Fibroblast of peridontal ligament (primary cell): ENCODE data around the gene ASTN2.

ENCODE experiments used
- DNase-seq: peaks from one replicate; pipeline ENCODE4 v3.0.0-alpha.2; 2010; ENCODE audit errors: extremely low read depth

Gene ASTN2

DNA sequence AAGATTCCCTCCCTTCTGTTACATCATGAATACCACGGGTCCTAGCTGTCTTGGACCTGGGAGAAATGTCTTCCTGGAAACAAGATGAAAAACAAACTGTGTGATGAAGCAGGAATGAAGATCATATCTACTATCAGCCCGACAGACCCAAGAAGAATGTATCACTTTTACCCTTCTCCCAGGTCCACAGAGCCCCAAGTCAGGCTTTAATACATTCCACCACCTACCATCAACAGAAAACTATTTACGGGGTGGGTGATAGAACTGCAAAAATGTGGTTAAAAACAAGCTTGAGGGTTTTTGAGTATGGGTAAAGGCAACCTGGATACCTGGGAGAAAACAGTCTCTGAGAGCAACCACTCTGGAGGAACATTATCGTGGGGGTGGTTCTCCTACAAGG is 400.8 kb downstream of the ASTN2 start:
- no peak for DNase-seq

DNA sequence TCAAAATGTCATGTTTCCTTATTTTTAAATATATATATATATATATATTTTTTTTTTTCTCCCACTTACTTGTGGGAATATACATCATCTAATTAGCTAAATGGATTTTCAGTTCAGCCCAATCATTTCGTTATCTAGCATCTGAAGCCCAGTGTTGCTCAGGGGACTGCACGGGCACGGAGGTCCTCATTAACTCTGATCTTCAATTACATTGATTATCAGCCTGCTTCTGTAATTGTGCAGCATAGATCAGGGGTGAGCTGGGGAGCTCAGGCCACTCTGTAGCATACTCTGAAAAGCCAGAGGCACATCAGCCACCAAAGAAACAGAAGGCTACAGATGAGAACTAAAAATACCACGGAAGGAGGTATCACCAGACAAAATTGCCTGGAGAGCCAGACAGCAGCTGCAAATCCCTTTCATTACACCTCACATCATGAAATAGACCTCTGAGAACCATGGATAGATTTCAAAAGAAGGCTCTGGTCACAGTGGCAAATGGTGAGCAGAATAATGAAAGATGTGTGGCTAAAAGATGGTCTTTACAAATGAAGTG is 401.3 kb downstream of the ASTN2 start:
- DNase-seq: no peak

DNA sequence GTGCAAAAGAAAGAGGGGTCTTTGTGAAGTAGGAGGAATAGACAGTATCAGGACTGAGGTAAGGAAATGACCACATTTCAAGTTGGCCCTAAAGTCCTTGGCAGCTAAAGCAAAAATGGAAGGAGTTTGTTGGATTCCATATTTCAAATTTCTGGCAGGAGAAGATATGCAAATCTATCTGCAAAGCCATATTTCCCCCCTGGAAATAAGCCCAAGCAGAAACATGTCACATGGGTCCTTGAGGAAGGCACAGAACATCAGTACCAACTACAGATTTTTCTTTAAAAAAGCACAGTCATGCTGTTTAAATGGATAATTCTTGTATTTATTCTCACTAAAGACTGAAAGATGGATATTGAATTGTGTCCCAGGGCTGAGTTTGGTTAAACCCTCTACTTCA is 404.8 kb downstream of the ASTN2 start:
- DNase-seq: no peak

- no peak for DNase-seq
These were observed 406.0 kb downstream of the ASTN2 start for GRCh38 chr9:117008876-117009275.

DNA sequence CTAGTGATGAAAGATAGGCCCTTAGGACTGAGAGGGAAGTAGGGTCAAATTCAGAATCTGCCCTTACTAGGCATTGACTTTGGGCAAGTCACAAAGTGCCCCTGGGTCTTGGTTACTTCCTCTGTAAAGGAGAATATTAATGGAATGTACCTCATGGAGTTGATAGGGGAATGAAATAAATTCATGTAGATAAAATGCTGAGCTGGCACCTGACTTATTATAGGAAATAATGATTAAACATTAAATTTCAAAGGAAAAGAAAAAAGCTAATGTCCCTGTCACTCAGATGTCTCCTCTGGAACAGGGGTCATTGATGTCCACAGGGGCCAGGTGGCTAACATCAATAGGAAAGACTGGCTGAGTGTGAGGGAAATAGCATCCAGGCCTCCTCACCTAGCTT is 406.4 kb downstream of the ASTN2 start:
- DNase-seq: no peak

DNA sequence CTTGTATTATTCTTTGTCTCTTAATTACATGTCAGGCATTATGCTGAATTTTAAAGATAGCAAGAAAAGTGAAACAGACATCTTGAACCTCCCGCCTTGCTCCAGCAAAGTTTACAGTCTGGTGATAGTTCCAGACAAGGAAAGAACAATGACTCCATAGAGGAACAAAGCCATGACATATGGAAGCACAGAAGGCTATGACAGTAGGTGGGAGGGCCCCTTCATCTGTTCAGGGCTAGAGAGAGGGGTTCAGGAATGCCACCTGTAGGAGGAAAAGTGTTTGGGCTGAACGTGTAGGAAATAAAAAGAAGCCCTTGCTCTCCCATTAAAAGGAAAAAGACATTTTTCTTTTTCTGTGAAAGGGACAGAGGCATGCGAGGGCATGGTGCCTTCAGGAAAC is 412.2 kb downstream of the ASTN2 start:
- no peak for DNase-seq

- no peak for DNase-seq
These were observed 414.0 kb downstream of the ASTN2 start for GRCh38 chr9:117000834-117001233.

DNA sequence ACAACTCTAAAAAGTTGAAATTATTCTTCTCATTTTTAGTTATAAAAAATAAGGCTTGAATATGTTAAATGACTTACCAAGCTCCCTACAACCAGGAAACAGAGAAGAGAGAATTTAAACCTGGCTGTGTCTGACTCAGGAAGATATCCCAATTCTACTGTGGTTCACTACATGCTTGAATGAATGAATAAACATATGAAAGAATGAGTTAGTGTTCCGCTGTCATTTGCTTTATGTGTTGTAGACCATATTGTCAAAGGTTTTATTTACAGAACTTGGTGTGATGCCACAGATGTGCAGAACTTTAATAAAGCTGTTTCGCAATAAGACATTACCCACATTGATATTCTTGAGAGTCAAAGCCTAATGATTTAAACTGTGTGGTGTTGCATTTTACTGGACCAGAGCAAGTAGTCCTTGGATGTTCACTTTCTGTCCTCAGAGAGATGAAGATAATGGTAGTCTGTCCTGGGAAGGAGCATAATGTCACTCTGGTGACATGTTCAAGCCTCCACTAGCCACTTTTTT is 414.6 kb downstream of the ASTN2 start:
- no peak for DNase-seq

- no peak for DNase-seq
These were observed 416.6 kb downstream of the ASTN2 start for GRCh38 chr9:116998305-116998704.

GRCh38 chr9:116992865-116993264 is 422.0 kb downstream of the ASTN2 start:
- DNase-seq: no peak

DNA sequence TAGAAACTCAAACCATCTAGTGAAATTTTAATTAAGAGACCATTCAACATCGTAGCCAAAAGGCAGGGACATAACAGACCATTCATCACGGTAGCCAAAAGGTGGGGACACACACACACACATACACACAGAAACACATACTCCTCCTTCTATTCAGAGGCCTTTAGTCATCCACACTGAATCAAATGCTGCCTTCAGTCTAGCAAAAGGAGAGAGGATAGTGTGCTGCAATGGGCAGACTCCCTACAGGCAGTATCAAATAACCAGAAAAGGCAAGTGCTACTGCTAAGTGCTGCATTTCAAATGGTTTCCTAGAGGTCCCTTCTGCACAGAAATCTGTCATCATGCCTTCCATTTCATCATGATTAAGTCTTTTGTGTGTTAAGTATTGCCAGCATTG is 423.8 kb downstream of the ASTN2 start:
- DNase-seq: no peak

DNA sequence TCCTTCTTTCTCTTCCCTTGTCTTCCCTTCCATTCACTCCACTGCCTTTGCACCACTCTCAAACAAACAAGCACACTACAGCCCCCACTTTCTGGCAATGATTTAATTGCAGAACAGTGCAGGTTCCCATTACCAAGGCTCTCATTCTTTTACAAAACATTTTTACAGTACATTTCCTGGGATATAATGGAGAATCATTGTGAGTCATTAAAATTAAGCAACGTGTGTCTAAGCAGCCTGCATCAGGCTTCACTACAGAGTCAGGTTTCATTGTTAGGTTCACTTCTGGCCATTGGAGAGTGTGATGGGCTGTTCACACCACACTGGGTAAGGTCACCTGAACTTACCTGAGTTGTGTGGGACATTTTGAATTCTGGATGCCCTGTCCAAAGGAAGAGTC is 424.3 kb downstream of the ASTN2 start:
- no peak for DNase-seq

- DNase-seq: no peak
These were observed 427.0 kb downstream of the ASTN2 start for GRCh38 chr9:116987721-116988485.

- no peak for DNase-seq
These were observed 428.8 kb downstream of the ASTN2 start for GRCh38 chr9:116986015-116986414.

DNA sequence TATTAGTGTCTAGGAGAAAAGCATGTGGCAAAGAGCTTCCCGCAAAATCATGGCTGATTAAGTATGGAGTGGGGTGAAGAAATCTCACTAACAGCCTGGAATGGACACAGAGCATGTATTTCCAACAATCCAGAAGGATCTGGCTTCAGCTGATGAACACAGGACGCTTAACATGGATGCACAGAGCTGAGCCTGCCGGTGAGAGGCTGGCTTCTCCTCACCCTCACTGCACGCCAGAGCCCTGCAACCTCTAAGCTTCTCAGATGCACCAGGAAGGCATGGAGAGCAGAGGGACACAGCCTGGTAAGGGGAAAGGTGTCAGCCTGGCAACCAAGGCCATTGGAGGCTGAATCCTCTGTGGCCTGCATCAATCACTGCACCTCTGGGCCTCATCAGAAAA is 429.3 kb downstream of the ASTN2 start:
- DNase-seq: no peak

DNA sequence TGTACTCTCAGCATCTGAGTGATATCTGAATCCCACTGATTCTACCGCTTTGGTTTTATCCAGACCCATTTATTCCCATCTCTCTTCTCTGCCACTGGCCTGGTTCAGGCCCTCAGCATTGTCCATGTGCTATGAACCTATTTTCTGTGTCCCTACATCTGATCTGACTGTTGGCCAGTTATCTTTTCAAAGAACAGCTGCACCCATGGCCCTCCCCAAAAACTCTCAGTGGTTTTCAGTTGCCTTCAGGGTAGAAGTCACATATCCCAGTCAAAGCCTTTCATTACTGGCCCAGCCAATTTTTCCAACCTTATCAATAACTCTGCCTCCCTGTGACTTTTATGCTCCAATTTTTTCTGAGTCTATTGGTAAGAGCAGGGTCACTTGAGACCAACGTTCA is 430.7 kb downstream of the ASTN2 start:
- no peak for DNase-seq

DNA sequence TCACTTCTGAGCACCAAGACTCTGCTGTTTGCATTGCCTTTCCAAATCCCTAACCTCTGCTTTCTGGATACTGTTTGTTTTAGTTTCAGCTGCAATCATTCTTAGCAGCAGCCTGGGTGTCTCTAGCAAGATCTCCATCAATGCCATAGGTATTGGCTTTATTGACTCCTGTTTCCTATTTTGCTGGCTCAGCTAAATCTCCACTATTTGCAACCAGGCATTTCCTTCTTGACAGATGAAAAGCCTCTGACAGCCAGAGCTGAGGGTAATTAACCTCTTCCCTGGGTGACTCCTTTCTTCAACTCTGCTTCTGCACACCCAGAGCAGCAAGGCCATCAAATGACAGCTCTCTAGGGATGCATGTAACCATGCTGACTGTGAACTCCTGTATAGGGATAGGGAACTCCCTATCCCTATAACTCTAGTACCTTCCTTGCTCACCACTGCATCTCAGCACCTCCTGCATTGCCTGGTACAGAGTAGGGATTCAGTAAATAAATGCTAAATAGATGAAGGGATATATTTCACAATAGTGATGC is 434.2 kb downstream of the ASTN2 start:
- DNase-seq: no peak

- no peak for DNase-seq
These were observed 435.4 kb downstream of the ASTN2 start for GRCh38 chr9:116979456-116979855.

GRCh38 chr9:116978155-116978554 is 436.7 kb downstream of the ASTN2 start:
- DNase-seq: no peak

- DNase-seq: no peak
These were observed 439.7 kb downstream of the ASTN2 start for GRCh38 chr9:116975126-116975525.

DNA sequence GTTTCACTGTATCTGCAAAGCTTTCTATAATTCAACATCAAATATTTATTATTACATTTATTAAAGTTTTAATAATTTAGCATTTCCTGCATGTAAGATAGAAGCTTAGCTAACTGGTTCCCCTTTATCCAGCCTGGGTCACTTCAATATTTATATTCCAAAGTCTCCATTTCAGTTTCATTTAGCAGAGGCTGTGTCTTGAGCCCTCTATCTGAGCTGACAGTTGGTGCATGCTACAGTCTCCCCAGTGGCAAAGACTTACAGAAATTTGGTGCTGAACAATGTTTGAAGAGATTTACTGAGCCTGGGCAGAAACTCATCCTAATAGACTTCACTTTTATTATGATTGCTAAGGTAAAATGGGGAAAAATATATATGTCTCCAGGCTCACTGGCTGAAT is 448.7 kb downstream of the ASTN2 start:
- no peak for DNase-seq

DNA sequence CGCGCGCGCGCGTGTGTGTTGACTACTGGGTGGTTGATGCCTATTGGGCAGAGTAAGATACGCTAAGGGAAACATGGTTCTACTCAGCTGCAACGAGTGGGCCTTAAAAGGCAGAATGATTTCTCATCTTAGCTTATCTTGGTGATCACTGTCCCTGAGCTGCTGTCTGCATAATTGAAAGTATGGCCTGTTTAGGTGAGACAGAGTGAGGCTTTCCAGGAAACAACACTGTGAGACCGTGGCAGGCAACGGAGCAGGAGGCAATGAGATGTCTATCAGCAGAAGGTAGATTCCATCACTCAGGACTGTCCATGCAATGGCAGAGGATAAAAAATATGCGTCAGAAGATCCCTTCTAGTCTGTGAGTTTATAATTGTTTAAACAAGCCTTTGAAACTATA is 450.6 kb downstream of the ASTN2 start:
- DNase-seq: no peak

GRCh38 chr9:116959809-116960208 is 455.0 kb downstream of the ASTN2 start:
- DNase-seq: no peak
